HG02623 (cell line): ENCODE data around the gene CDC14B.

ENCODE experiments used
- ATAC-seq: cut with Tn5 transposase; IDR thresholded peaks from one replicate; pipeline ENCODE4 v1.9.1; 2021; ENCODE audit warnings: moderate library complexity; ENCODE audit not compliant: unreplicated experiment

The CDC14B gene

DNA sequence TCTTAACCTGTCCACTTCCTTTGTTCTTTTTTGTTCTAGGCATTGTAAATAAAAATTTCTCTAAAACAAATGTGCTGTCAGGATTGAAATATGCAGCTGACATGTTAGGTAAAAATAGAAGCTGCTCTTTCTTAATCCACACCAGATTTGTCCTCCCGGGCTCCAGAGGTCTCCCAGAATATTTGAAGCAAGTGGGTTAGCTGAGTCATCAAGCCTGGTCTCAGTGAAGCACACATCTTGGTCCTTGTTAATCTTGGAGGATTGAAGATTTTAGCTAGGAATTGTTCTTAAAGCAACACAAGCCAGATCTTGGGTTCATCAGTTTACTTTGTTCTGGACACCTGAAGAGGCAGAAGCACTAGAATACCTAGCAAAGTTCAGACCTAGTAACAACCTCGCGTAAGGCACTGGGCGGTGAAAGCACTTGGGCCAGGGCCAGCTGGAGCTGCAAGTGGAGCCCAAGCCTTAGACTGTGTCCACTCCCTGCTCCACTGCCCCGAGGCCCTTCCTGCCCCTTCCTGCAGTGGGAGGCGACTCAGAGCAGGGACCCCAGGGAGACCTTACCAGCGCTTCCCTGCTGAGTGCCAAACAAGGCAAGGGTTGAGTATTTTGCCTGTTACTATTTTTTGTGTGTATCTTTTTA is 133.1 kb downstream of the CDC14B start:
- ATAC-seq, result no peak

DNA sequence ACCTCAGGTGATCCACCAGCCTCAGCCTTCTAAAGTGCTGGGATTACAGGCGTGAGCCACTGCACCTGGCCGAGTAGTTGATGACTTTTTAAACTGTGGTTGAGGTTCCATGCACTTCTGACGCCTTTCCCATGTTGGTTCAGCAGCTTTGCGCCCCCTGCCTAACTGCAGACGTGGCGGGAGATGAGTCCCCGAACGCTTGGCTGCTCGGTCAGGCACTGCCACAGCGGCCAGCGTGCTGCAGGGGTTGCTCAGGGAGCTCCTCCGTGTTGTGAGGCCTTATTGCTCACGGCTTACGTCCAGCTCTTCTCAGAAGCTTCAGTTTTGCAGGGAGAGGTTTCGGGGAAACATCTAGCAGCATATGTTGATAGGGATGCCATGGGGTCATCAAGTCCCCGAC is 134.4 kb downstream of the CDC14B start:
- no peak for ATAC-seq

DNA sequence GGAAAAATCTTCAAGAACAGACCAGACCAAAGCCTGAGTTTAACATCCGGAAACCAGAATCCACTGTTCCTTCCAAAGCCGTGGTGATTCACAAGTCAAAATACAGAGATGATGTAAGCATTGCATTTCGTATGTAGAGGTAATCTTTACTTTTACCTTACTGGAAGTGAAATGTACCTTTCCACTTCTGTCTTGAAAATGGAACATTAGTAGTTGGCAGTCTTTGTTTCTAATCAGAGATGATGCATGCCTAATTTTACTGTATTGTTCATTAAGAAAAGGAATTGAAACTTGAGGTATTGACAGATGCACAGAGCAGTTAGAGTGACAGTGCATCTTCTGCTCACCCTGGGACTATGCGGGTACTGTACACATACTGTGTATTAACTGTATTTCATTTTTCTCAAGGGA is 135.1 kb downstream of the CDC14B start:
- peak; percentile 93 for ATAC-seq

DNA sequence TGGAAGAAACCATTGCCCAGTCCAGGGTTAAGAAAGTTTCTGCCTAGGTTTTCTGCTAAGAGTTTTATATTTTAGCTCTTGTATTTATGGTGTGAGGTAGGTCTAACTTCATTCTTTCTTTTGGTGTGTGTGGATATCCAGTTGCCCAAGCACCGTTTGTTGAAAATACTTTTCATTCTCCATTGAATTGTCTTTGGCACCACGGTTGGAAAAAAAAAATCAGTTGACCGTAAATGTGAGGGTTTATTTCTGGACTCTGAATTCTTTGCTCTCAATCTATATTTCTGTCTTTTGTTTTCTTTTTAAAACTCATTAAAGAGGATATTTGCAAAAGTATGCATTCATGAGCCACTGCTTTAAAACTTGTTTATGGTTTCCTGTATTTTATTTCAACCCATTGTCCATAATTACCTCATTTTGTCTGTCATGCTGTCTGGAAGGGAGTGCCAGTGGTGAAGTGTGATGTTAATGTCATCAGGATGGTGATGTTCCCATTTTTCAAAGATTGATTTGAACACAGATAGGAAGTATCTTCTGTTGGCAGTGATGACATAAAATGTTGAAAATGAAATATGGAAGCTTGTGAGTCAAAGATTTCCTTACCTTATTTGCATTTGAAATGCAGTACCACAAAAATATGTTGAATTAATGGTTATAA is 135.8 kb downstream of the CDC14B start:
- ATAC-seq, result no peak

DNA sequence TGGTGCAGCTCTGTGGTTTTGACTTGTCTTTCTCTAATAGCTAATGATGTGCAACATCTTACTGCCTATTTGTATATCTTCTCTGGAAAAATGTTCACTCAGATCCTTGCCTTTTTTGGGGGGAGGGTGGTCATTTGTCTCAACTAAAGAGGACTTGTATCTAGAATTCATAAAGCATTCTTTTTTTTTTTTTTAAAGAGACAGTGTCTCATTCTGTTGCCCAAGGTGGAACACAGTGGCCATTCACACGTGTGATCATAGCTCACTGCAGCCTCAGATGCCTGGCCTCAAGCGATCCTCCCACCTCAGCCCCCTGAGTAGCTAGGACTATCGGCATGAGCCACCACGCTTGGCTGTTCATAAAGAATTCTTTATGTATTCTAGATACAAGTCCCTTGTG is 136.4 kb downstream of the CDC14B start:
- ATAC-seq, result no peak

DNA sequence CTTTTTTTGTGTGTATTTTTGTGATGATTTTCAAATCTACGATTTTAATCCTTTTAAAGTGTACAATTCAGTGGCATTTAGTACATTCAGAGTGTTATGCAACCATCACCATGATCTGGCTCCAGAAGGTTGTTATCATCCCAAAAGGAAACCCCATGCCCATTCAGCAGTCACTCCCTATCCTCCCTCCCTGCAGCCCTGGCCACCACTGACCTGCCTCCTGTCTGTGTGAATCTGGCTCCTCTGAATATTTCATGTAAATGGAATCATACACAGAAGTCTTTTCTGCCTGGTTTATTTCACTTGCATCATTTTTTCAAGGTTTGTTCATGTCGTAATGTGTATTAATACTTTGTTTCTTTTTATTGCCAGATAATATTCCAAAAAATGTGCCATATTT is 137.2 kb downstream of the CDC14B start:
- no peak for ATAC-seq

DNA sequence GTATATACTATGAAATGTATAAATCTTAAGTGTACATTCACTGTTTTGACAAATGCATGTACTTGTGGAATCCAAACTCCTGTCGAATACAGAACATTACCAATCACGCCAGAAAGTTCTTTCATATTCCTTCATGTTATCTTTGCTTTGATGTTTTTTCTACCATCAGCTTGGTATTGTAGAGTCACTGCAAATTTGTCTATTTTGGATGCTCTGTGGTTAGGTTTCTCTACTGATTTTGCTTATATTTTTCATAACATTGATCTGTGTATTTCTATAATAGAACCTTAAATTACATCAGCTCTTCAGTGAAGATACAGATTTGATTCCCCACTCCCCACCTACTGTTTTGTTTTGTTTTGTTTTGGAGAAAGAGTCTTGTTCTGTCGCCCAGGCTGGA is 138.9 kb downstream of the CDC14B start:
- no peak for ATAC-seq

DNA sequence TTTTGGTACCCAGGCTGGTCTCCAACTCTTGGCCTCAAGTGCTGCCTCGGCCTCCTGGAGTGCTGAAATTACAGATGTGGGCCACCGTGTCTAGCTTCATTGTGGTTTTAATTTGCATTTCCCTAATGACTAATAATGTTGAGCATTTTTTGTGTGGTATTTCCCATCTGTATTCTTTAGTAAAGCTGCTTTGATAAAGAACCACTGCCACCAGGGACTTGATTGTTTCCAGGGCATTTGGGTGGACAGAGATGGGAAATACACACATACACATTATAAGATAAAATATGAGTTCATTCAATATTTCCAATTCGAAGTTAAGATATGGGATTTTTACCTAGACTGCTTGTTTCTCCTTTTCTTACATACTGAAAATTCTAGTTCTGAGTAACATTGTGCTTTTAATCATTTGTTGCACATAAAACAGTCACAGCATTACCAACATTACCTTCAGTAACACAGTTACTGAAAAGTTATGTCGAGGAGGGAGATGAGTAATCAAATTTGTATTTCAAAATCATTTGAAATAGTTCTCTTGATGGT is 140.7 kb downstream of the CDC14B start:
- ATAC-seq, result peak; percentile 75

DNA sequence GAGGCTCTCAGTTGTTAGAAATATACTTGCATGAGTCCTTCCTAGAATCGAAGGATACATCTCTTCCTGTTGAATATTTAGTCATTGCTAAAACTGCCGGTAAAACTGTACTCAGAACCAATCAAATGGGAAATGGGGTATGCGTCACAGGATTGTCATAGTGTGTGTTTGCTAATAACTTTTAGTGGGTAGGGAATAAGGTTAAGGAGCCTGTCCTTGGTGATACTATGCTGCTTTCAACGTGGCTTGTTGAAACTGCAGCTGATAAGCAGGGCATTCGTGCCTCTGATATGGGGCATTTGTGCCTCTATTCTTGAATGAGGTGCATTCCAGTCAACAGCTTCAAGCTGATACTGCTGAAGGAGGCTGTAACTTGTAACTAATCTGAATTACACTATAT is 143.1 kb downstream of the CDC14B start:
- ATAC-seq, result no peak

DNA sequence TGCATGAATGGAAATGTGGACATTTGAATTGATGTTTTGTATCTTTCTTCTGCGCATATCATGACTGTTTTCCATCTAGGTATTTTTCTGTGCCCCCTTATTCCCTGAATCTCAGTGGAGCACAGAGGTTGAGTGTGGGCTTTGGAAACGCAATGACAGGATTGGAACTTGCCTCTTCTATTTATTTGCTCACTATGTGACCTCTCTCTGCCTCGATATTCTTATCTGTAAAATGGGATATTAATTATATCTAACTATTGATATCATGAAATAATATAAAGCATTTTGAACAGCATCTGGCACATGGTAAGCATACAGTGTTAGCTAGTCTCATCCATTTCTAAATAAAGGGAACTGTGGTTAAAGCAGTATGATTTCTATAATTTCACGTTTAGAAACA is 143.6 kb downstream of the CDC14B start:
- no peak for ATAC-seq

DNA sequence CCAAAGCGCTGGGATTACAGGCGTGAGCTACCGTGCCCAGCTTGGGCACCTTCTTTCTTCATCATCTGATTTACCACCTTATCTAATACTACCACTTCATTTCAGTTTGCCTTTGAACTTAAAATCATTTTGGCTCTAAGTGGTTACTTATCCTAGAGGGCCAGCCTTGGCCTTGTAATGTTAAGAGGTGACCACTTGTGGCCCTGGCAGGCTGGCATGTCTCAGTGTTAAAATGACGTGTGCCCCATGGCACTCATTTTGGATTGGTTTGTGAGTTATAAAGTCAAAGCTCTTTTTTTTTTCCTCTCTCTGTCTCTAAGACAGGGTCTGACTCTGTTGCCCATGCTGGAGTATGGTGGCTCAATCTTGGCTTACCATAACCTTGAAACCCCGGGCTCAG is 151.9 kb downstream of the CDC14B start:
- no peak for ATAC-seq

DNA sequence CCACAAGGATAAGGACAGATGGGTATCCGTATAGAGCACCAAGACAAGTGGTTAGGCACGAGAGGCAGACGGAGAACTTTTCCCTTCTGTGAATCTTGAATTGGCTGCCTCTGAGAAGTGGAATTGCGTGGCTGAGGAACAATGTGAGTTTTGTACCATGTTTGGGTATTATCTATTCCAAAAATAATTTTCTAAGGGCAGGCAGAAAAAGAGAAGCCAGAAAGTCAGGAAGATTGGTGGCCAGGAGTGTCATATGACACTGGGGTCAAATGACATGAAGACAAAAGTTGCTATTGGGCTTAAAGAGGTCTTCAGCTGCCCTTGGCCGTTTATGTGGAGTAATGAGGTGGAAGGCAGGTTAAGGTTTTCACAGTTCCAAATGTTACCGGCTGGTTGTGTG is 155.2 kb downstream of the CDC14B start:
- ATAC-seq, result no peak

DNA sequence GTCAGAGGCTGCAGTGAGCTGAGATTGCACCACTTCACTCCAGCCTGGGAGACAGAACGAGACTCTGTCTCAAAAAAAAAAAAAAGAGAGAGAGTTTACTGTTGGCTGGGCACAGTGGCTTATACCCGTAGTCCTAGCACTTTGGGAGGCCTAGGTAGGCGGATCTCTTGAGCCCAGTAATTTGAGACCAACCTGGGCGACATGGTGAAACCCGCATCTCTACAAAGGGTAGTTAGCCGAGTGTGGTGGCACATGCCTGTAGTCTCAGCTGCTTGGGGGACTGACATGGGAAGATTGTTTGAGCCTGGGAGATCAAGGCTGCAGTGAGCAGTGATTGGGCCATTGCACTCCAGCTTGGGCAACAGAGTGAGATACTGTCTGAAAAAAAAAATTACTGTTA is 157.1 kb downstream of the CDC14B start:
- ATAC-seq, result no peak

DNA sequence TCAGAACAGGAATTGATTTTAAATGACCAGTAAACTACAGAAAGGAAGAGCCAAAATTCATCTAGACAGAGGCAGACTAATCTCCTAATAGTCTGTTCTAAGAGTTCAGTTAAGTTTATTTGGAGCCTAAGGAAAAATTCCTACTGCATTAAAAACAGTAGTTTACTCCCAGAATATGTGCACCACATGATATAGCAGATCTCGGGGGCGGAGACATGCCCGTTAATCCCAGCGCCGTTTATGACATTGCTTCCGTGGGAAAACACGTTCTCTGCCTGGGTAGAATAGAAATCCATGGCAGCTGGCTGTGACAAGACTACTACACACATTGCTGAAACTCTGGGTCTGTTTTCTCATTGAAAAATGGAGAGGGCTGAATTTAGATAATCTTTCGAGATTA is 158.3 kb downstream of the CDC14B start:
- ATAC-seq, result no peak

DNA sequence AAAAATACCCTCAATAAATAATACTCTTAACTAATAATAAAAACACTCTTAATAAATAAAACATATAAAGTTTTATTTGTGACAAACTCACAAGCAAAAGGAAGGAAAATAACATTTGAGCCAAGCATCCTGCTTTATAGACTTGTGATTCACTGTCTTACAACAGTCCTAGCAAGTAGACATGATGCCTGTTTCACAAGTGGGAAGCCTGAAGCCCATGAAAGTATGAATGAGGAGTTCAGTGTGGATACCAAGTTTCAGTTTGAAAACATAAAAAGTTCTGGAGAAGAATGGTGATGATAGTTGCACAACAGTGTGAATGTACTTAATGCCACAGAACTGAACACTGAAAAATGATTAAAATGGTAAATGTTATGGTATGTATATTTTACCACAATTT is 158.8 kb downstream of the CDC14B start:
- ATAC-seq, result no peak

DNA sequence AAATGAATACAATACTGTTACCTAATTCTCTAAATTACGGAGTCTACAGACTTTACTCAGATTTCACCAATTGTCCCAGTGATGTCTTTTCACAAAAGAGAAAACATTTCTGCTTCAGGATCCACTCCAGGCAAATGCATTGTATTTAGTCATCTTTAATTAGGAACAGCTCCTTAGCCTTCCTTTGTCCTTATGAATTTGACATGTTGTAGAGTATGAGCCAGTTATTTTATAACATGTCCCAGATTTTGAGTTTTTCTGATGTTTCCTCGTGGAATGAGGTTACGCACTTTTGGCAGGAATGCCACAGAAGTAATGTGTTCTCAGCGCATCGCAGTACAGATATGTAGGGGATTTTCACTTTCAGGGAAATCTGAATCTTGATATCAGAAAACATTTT is 159.2 kb downstream of the CDC14B start:
- ATAC-seq, result no peak

DNA sequence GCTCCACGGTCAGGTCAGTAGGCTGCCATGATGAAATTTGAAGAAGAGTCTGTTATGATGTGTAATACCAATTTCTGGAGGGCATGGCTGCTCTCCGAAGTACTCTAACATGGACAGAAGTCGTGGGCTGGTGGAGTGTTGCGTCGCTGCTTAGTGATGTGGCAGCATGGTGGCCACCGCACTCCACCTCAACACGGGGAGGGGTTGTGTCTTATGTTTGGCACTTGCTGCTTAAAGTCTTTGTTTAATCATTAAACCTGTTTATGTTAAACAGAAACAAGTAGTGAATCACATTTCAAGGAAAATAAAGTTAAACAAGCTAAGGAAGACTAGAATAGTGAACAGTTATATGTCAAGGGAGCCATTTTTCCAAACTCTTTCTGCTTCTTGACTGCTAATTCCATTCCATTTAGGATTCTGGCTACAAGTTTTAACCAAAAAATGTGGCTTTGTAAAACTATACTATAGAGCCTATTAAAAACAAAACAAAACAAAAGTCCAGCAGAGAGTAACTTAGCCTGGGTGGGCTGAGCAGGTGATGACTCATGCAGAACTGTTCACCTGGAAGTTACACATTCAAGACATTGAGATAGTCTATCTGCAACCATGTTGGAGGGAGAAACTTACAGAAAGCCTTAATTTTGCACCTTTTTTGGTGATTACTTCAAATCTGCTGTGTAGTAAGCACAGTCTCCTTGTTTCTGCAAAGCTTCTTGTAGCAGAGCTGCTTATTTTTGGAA is 160.2 kb downstream of the CDC14B start:
- ATAC-seq, result no peak

DNA sequence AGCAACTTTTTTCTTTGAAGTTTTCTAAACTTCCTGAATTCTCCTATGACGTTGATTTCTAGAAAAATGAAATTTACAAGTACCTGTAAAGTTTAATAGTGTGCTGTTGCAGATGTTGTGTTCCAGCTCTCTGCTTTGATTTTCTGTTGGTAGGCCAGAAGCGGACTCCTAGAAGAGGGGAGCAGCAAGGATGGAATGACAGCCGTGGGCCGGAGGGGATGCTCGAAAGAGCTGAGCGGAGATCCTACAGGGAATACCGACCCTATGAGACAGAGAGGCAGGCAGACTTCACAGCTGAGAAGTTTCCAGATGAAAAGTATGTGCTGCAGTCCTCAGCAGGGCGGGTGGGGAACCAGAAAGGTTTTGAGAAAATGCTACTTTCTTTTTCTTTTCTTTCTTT is 161.4 kb downstream of the CDC14B start:
- ATAC-seq, result no peak

DNA sequence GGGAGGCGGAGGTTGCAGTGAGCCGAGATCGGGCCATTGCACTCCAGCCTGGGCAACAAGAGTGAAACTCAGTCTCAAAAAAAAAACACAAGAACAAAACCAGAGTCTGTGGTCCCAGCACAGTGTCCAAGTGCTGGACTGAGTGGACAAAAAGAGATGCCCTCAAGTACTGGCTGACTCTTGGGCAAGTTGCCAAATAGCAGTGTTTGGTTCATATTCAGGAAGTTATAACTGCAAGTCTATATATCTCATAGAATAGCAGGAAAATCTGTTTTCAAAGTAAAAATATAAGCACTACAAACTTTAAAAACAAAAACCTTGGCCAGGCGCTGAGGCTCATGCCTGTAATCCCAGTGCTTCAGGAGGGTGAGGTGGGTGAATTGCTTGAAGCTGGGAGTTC is 162.4 kb downstream of the CDC14B start:
- no peak for ATAC-seq

DNA sequence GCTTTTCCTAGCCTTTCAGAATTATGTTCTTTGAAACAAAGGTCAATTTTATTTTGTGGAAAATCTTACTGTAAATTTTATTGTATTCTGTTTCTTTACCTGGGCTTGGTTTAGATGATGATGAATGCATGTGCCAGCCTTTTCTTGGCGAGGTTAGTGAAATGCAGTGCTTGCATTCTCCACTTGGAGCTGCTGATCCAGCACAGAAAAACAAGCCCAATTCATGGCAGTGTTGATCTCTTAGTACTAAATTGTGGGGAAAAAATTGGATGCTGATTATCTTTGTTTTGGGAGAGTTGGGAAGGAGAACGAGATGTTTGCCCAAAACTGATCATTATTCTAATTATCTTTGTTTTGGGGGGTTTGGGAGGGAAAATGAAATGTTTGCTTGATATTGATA is 166.0 kb downstream of the CDC14B start:
- ATAC-seq, result no peak

DNA sequence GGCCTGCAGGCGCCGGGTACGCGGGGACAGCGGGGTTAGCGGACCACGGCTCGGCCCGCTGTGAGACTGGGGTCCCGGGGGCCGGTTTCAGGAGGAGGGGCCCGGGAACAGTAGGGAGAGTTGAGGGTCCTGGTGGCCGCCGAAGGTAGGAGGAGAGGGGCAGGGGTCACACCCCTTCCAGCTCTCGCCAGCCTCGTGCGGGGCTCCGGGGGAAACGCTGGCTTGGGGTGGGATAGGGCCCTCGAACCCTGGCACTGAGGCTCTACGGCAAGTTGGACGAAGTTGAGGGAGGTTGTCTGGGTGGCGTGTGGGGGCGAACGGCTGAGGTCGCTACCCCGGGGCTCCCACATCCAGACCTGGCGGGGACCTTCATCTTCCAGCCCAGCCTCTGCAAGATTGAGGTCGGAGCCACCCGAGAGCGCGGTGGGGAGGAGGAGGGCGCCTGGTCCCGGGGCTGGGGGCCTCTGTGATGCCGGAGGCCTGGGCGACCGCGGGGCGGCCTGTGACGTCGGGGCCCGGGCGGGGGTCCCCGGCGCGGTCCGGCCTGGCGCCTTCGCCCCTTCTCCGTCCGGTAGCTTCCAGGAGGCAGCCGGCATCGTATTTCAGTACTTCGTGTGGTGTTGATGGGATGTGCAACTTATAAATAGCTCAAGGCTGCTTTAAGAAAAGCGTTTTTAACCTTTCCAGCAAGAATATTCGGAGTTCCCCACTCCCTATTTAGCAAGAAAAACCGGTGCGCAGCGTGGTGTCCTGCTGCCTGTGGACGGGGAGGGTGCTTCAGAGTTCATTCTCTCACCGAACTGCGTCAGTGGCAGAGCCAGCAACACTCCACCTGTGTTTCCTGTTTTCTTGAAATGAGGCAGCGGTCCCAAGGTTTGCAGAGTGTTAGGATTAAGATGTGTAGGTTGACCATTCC is 168.8 kb downstream of the CDC14B start:
- ATAC-seq, result peak; percentile 2
